HepG2 (cell line): ENCODE data around the gene ENPP4. TPM values are rescaled to one million over a fixed set of nuclear protein-coding genes. Genes with fewer than 3 reads are reported as not detected.
A peak's percentile ranks its signal among the peaks of the same experiment; 100 is the strongest.

Experiments used
- ATAC-seq: fragments of 200-7000 bp; cut with Tn5 transposase; 3 replicates; pipeline ENCODE4 v1.9.1; 2020; ENCODE audit warnings: mild to moderate bottlenecking, moderate library complexity
- BruUV-seq: library from RNA; stranded (reverse); fragments of 400-500 nt; replicated peaks from 2 replicates; lab custom pipeline; 2021; lab: Mats Ljungman, UMichigan
- CTCF ChIA-PET: fragments of 300-600 bp; formaldehyde crosslinking; extraction: SDS; loops from one replicate; lab custom pipeline; 2021; ENCODE audit warnings: low total read pairs, inconsistent platforms, low intra/inter-chr PET ratio; lab: Yijun Ruan, JAX
- POLR2A ChIA-PET: fragments of 350-600 bp; sonication (Branson Sonifier 250); formaldehyde crosslinking; loops from one replicate; lab custom pipeline; 2020; ENCODE audit warnings: antibody characterized with exemption, inconsistent platforms; lab: Yijun Ruan, JAX
- DNase-seq: peaks from one replicate; pipeline ENCODE4 v3.0.0-alpha.2; 2015; ENCODE audit warnings: low spot score
- FAIRE-seq: peaks from 3 replicates; lab custom pipeline; 2011; peaks lifted over from hg19 to GRCh38; lab: Jason Lieb, UNC
- H2AFZ ChIP-seq: one replicate; pipeline ENCODE4 v1.6.1; 2011; ENCODE audit warnings: low read length, inconsistent platforms
- H3K27ac ChIP-seq: fragments of 300-600 bp; 3 replicates; pipeline ENCODE4 v1.8.0; 2011; ENCODE audit warnings: mixed run types, mild to moderate bottlenecking, mixed read lengths, low read length, inconsistent platforms; ENCODE audit not compliant: insufficient read depth; ENCODE audit errors: extremely low read length
- H3K27me3 ChIP-seq, 2 experiments: fragments of 200-600 bp in 1 of 2; 2 replicates in 1 of 2; 3 replicates in 1 of 2; pipeline versions ENCODE4 v1.6.0 to v1.8.0; 2011; ENCODE audit warnings: low read length in 2 of 2, mild to moderate bottlenecking in 2 of 2, moderate library complexity in 2 of 2, inconsistent platforms in 1 of 2; ENCODE audit not compliant: insufficient read depth in 2 of 2, control insufficient read depth in 1 of 2
- H3K36me3 ChIP-seq, 2 experiments: fragments of 200-600 bp in 1 of 2; replicated peaks in 1 of 2; 2 replicates in 1 of 2; 3 replicates in 1 of 2; pipeline versions ENCODE4 v1.5.1 to v1.8.0; 2011; ENCODE audit warnings: low read length in 2 of 2, inconsistent platforms in 1 of 2; ENCODE audit not compliant: insufficient read depth in 2 of 2, control insufficient read depth in 1 of 2
- H3K4me1 ChIP-seq: 2 replicates; pipeline ENCODE4 v1.5.1; 2012; ENCODE audit warnings: low read length, inconsistent platforms; ENCODE audit not compliant: insufficient read depth
- H3K4me2 ChIP-seq: 2 replicates; pipeline ENCODE4 v1.6.0; 2011; ENCODE audit warnings: low read depth, low read length, inconsistent platforms
- H3K4me3 ChIP-seq, 3 experiments: fragments of 200-600 bp in 1 of 3; sonication (generic), shearing (Covaris generic) in 1 of 3; replicated peaks in 1 of 3; 2 replicates each; pipeline ENCODE4 v1.5.1; 2011 to 2016; ENCODE audit warnings: low read length in 3 of 3, inconsistent platforms in 2 of 3, low read depth in 2 of 3, mild to moderate bottlenecking in 2 of 3, control low read depth in 1 of 3, mixed read lengths in 1 of 3; ENCODE audit not compliant: insufficient read depth in 1 of 3
- H3K79me2 ChIP-seq: one replicate; pipeline ENCODE4 v1.6.1; 2011; ENCODE audit warnings: low read length, inconsistent platforms; ENCODE audit not compliant: insufficient read depth
- H3K9ac ChIP-seq: 2 replicates; pipeline ENCODE4 v1.6.0; 2011; ENCODE audit warnings: mild to moderate bottlenecking, low read depth, low read length, inconsistent platforms; ENCODE audit not compliant: insufficient read depth
- H3K9me3 ChIP-seq: 2 replicates; pipeline ENCODE4 v1.5.1; 2012; ENCODE audit warnings: mild to moderate bottlenecking, low read length
- H4K20me1 ChIP-seq: 2 replicates; pipeline ENCODE4 v1.6.0; 2011; ENCODE audit warnings: inconsistent platforms, mild to moderate bottlenecking, low read length, moderate library complexity; ENCODE audit not compliant: insufficient read depth
- DR1 ChIP-seq: sonication (generic); formaldehyde crosslinking; IDR thresholded peaks from 2 replicates; pipeline ENCODE4 v1.8.0; 2021; ENCODE audit warnings: mild to moderate bottlenecking, missing genetic modification reagents, inconsistent platforms
- HMG20A ChIP-seq: IDR thresholded peaks from 2 replicates; pipeline ENCODE4 v1.6.1; 2016; ENCODE audit warnings: borderline replicate concordance
- HNRNPH1 ChIP-seq: fragments of 200-400 bp; formaldehyde crosslinking; optimal IDR thresholded peaks from 2 replicates; pipeline ENCODE3; 2017; ENCODE audit warnings: mild to moderate bottlenecking, low read depth, low read length
- KAT2B ChIP-seq: fragments of 150-350 bp; IDR thresholded peaks from 2 replicates; pipeline ENCODE4 v1.6.1; 2014; ENCODE audit warnings: low read depth, low read length, borderline replicate concordance
- KDM2A ChIP-seq: sonication (generic); formaldehyde crosslinking; IDR thresholded peaks from 2 replicates; pipeline ENCODE4 v1.4.0; 2020; ENCODE audit warnings: low read depth, missing genetic modification reagents, borderline replicate concordance
- NR2F2 ChIP-seq: IDR thresholded peaks from 2 replicates; pipeline ENCODE4 v1.6.1; 2012; ENCODE audit warnings: low read depth, inconsistent platforms, borderline replicate concordance
- PHB2 ChIP-seq: fragments of 450-650 bp; IDR thresholded peaks from 2 replicates; pipeline ENCODE4 v1.6.1; 2018; ENCODE audit not compliant: partially characterized antibody
- SIX1 ChIP-seq: sonication (generic); formaldehyde crosslinking; IDR thresholded peaks from 2 replicates; pipeline ENCODE4 v1.4.0; 2020; ENCODE audit warnings: missing genetic modification reagents, borderline replicate concordance
- TBX3 ChIP-seq: fragments of 450-650 bp; IDR thresholded peaks from 2 replicates; pipeline ENCODE4 v1.6.1; 2017; ENCODE audit warnings: antibody characterized with exemption, mild to moderate bottlenecking, inconsistent platforms, borderline replicate concordance
- ZFP90 ChIP-seq: sonication (generic); formaldehyde crosslinking; IDR thresholded peaks from 2 replicates; pipeline ENCODE4 v1.8.0; 2022; ENCODE audit warnings: missing genetic modification reagents, mild to moderate bottlenecking, inconsistent platforms, borderline replicate concordance
- ZNF235 ChIP-seq: sonication (generic); formaldehyde crosslinking; IDR thresholded peaks from 2 replicates; pipeline ENCODE4 v1.8.1; 2023; ENCODE audit warnings: mild to moderate bottlenecking, missing genetic modification reagents, borderline replicate concordance
- ZNF446 ChIP-seq: sonication (generic); formaldehyde crosslinking; IDR thresholded peaks from 2 replicates; pipeline ENCODE4 v1.5.0; 2020; ENCODE audit warnings: mild to moderate bottlenecking, missing genetic modification reagents
- ZNF614 ChIP-seq: IDR thresholded peaks from 2 replicates; pipeline ENCODE4 v1.6.1; 2018; ENCODE audit warnings: missing biosample characterization, missing genetic modification reagents, inconsistent platforms, borderline replicate concordance
- ZNF672 ChIP-seq: sonication (generic); formaldehyde crosslinking; IDR thresholded peaks from 2 replicates; pipeline ENCODE4 v1.8.1; 2022; ENCODE audit warnings: missing genetic modification reagents
- WGBS: methylation state at CpG from one replicate; pipeline ENCODE4 v1.1.6; 2017; ENCODE audit warnings: low lambda C conversion rate; 5-methylcytosine and 5-hydroxymethylcytosine counted together
- in situ Hi-C: cut with HindIII; loops from 2 replicates; pipeline ENCODE4 v1.10.0; 2017; ENCODE audit warnings: low pct_unique_long_range_greater_than_20kb; ENCODE audit not compliant: extremely low pct_ligation_motif_present
- intact Hi-C: fragments of 100-400 bp; cut with micrococcal nuclease; formaldehyde crosslinking; loops from one replicate; pipeline ENCODE4 v1.10.0; 2022; ENCODE audit not compliant: unreplicated experiment
- polyA plus RNA-seq, 8 experiments: library from polyadenylated mRNA; depleted of rRNA in 3 of 8; stranded (reverse) in 7 of 8; unstranded in 1 of 8; fragments of >200 nt; fragmentation: Illumina TruSeq in 4 of 8; extraction: Trizol in 4 of 8; gene quantifications; 2 replicates each; pipeline versions ENCODE4 v1.2.1 to v1.2.3, GENCODE V29; 2011 to 2016; ENCODE audit warnings: low read depth in 4 of 8, missing spikeins in 1 of 8, mixed read lengths in 1 of 8; ENCODE audit not compliant: insufficient read depth in 1 of 8
- total RNA-seq, 5 experiments: library from RNA; depleted of rRNA; stranded (reverse); fragments of >200 nt; fragmentation: Illumina TruSeq; extraction: Trizol; gene quantifications; 2 replicates each; pipeline ENCODE4 v1.2.3, GENCODE V29; 2016; ENCODE audit warnings: low read depth in 1 of 5
- TF ChIP-seq, protein P1 (sequence below): sonication (generic); formaldehyde crosslinking; IDR thresholded peaks from 2 replicates; pipeline ENCODE4 v1.8.0; 2022; ENCODE audit warnings: mild to moderate bottlenecking, missing genetic modification reagents; ENCODE audit not compliant: insufficient replicate concordance
- TF ChIP-seq, protein P2 (sequence below): sonication (generic); formaldehyde crosslinking; IDR thresholded peaks from 2 replicates; pipeline ENCODE4 v1.5.0; 2020; ENCODE audit warnings: missing genetic modification reagents
- TF ChIP-seq, protein P3 (sequence below): sonication (generic); formaldehyde crosslinking; IDR thresholded peaks from 2 replicates; pipeline ENCODE4 v1.9.0; 2021; ENCODE audit warnings: missing genetic modification reagents, mild to moderate bottlenecking, borderline replicate concordance
- TF ChIP-seq, protein P4 (sequence below): sonication (generic); formaldehyde crosslinking; IDR thresholded peaks from 2 replicates; pipeline ENCODE4 v1.5.1; 2020; ENCODE audit warnings: missing genetic modification reagents, mild to moderate bottlenecking, borderline replicate concordance

The ENPP4 gene
- total and polyA plus RNA-seq, 2 of the 13 experiments (the other 11 are each of a cell fraction or from before 2014, with no cell fraction given), result 0.04 to 0.38 TPM

DNA sequence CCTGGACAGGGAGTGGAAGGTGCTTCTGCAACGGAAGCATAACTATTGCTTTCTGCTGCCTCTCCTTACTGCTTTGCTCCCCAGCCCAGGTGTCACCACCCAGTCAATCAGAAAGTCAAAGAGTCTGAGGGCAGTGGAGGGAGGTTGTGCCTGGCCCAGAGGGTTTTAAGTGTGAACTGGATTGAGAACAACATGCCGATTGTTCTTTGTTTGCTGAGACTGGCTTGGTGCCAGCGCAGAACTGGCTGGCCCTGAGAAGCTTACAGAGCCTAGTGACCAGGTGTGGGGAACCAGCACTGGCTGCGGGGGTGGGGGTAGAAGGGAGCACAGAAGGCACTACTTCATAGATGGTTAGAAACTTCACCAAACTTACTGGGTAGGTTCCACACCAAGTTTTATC lies 31.1 kb upstream of the ENPP4 start:
- ATAC-seq, result peak; percentile 91
- H3K4me3 ChIP-seq, result no peak overlapping the region
- TF ChIP-seq ZNF235 (no peak), PHB2 (no peak), ZFP90 (no peak), DR1 (CRISPR knock-in tag) (no peak), SIX1 (CRISPR knock-in tag) (no peak), ZNF446 (no peak), ZNF614 (CRISPR knock-in tag) (0 out of 2 replicates have a peak, but pooled peaks have one; percentile 25), KDM2A (no peak), ZNF672 (CRISPR knock-in tag) (no peak), HNRNPH1 (no peak), TBX3 (no peak), HMG20A (CRISPR knock-in tag) (0 out of 2 replicates have a peak, but pooled peaks have one; percentile 41), KAT2B (no peak), NR2F2 (no peak)
- TF ChIP-seq, protein P1, sequence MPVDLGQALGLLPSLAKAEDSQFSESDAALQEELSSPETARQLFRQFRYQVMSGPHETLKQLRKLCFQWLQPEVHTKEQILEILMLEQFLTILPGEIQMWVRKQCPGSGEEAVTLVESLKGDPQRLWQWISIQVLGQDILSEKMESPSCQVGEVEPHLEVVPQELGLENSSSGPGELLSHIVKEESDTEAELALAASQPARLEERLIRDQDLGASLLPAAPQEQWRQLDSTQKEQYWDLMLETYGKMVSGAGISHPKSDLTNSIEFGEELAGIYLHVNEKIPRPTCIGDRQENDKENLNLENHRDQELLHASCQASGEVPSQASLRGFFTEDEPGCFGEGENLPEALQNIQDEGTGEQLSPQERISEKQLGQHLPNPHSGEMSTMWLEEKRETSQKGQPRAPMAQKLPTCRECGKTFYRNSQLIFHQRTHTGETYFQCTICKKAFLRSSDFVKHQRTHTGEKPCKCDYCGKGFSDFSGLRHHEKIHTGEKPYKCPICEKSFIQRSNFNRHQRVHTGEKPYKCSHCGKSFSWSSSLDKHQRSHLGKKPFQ (CRISPR knock-in tag), result peak; percentile 98
- TF ChIP-seq, protein P2, sequence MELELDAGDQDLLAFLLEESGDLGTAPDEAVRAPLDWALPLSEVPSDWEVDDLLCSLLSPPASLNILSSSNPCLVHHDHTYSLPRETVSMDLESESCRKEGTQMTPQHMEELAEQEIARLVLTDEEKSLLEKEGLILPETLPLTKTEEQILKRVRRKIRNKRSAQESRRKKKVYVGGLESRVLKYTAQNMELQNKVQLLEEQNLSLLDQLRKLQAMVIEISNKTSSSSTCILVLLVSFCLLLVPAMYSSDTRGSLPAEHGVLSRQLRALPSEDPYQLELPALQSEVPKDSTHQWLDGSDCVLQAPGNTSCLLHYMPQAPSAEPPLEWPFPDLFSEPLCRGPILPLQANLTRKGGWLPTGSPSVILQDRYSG (CRISPR knock-in tag), result no peak
- TF ChIP-seq, protein P3, sequence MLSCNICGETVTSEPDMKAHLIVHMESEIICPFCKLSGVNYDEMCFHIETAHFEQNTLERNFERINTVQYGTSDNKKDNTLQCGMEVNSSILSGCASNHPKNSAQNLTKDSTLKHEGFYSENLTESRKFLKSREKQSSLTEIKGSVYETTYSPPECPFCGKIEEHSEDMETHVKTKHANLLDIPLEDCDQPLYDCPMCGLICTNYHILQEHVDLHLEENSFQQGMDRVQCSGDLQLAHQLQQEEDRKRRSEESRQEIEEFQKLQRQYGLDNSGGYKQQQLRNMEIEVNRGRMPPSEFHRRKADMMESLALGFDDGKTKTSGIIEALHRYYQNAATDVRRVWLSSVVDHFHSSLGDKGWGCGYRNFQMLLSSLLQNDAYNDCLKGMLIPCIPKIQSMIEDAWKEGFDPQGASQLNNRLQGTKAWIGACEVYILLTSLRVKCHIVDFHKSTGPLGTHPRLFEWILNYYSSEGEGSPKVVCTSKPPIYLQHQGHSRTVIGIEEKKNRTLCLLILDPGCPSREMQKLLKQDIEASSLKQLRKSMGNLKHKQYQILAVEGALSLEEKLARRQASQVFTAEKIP (CRISPR knock-in tag), result no peak
- TF ChIP-seq, protein P4, sequence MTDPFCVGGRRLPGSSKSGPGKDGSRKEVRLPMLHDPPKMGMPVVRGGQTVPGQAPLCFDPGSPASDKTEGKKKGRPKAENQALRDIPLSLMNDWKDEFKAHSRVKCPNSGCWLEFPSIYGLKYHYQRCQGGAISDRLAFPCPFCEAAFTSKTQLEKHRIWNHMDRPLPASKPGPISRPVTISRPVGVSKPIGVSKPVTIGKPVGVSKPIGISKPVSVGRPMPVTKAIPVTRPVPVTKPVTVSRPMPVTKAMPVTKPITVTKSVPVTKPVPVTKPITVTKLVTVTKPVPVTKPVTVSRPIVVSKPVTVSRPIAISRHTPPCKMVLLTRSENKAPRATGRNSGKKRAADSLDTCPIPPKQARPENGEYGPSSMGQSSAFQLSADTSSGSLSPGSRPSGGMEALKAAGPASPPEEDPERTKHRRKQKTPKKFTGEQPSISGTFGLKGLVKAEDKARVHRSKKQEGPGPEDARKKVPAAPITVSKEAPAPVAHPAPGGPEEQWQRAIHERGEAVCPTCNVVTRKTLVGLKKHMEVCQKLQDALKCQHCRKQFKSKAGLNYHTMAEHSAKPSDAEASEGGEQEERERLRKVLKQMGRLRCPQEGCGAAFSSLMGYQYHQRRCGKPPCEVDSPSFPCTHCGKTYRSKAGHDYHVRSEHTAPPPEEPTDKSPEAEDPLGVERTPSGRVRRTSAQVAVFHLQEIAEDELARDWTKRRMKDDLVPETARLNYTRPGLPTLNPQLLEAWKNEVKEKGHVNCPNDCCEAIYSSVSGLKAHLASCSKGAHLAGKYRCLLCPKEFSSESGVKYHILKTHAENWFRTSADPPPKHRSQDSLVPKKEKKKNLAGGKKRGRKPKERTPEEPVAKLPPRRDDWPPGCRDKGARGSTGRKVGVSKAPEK (CRISPR knock-in tag), result no peak

More for the DNA sequence above, 31.1 kb upstream of the ENPP4 start:
- intact Hi-C loops, result no loop called here
- 4% methylated on average over 4 of the region's 4 CpGs for WGBS
- BruUV-seq, result no TSS peak
- no peaks in the 10 kb centered on the region for H3K79me2 ChIP-seq
- in situ Hi-C loops, result loop anchor here (10.0 to 25.0 kb wide), 2 partner anchors 526 to 889 kb away; no protein-coding TSS in a partner anchor
- H3K4me2 ChIP-seq, result no peak overlapping the region
- no peak overlapping the region for H3K27ac ChIP-seq
- H2AFZ ChIP-seq, result no peak overlapping the region
- H4K20me1 ChIP-seq, result no peaks in the 10 kb centered on the region
- no peaks in the 10 kb centered on the region for H3K36me3 ChIP-seq
- H3K27me3 ChIP-seq, result peaks cover 0 to 2% of the 10 kb centered on the region in 2 experiments; a peak in 1 of 5 replicates
- peak; percentile 68 for DNase-seq
- H3K4me1 ChIP-seq, result 0 out of 2 replicates have a peak, but pooled peaks cover 8% of the 10 kb centered on the region
- ChIA-PET POLR2A (no interaction called here), CTCF (no interaction called here)
- H3K9ac ChIP-seq, result no peak overlapping the region
- peak; percentile 58 for FAIRE-seq
- H3K9me3 ChIP-seq, result peaks cover 19% of the 10 kb centered on the region; the same call in 1 of the 2 replicates
